Activated CD4-positive, alpha-beta T cell treated with anti-CD3 and anti-CD28 coated beads, Interleukin-10, Interleukin-2, amounts not matched to agents 100 ng/mL and 50 ng/mL, durations not matched to agents 16 hours and 8 hours (primary cell): ENCODE data around the gene TSPO.
A peak's percentile ranks its signal among the peaks of the same experiment; 100 is the strongest.
"Not testable (repeated sequence)": the region's sequence is repeated elsewhere in the genome, so short reads cannot be mapped to it uniquely, and the experiment has no call there.

ENCODE experiments used
- DNase-seq: peaks from one replicate; pipeline ENCODE4 v3.0.0-alpha.2; 2020

TSPO gene

DNA sequence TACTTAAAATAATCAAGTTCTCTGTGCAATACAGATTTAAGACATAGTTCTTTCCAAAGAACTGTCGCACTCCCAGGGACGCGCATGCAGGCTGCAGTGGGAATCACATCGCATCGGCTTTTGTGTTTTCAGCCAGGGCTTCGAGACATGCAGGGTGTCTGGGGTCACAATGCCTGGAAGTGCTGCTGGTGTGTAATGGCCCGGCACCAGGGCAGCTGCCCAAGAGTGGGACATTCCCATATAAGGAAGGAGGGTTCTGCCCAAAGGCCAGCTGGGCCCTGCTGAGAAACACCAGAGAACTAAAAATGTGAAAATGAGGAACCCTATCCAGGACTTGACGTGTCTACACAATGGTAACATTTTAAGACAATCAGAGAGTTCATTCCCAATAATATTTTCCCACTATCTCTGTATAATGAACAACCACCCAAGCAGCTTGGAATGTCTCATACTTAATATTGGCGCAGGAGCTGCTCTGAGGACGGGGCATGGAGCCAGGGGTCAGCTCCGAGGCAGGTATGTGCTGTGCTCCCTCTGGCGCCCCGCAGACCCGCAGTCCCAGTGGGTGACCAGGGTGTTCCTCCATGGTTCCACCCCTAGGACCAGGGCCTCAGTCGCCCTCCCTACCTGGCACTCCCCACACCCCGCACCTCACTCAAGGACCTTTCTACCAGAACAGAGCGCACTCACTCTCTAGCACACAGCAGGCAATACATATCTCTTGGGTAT lies 19.4 kb upstream of the TSPO start:
- DNase-seq, result no peak

DNA sequence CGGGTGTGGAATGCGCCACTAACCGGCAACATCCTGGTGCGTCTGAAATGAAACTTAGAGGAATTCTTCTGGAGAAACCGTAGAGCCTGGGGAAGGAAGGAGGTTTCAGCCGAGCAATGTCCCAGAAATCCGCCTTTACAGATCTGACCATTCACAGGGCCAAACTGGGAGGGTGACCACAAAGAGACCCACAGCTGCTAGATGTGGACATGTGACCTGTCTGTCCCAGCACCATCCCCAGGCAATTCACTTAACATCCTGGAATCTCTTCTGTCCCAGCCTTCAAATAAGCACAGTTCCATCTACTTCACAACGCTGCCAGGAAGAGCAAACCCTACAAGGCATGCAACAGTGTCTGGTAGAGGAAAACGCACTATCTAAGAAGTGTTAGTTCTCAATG lies 18.0 kb upstream of the TSPO start:
- no peak for DNase-seq

DNA sequence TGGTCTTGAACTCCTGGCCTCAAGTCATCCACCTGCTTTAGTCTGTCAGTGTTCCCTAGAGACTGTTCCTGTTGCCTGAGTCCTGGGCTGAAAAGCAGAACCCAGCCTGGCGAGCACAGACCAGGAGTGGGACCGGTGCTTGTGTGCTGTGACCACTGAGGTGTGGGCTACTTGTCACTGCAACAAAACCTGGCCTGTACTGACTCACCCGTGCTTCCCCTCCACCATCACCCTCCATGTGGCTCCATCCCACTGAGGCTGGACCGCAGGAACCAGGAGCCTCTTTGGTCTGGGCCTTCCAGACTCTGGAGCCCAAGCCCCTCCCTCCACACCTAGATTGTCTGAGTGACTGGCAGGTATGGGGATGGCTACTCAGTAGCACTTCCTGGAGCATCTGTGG lies 16.8 kb upstream of the TSPO start:
- DNase-seq, result no peak

DNA sequence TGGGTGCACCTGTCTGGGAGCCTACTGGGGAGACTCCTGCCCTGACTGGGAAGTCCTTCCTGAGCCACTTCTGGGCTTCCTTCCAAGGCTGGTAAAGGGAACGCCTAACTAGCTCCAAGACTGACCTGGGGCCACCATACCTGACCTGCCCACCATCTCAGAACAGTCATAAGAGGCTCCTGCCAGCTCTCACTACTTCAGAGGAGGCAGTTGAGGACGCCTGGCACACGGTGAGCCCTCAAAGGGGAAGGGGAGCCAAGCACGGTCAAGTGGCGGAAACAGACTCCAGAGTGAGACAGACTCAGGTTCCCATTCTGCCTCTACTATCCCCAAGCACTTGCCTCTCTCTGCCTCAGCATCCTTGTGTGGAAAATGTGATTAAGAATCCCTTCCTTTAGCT lies 15.8 kb upstream of the TSPO start:
- DNase-seq, result no peak

DNA sequence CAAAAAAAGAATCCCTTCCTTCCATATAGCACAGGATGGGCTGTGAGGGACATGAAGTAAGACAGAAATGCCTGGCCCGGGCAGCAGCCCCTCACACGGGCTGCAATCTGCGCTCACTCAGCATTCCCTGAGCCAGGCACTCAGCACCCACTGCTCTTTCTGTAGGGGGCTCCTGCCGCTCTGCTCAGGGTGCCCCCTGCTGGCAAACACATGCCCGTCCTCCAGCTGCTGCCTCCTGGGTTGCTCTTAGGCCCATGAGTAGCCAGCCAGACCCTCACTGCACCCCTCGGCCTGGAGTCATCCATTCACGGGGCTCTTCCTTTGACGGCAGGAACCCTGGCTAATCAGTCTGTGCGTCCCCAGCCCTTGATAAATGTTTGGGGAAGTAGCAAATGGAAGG lies 15.1 kb upstream of the TSPO start:
- peak; percentile 45 for DNase-seq

DNA sequence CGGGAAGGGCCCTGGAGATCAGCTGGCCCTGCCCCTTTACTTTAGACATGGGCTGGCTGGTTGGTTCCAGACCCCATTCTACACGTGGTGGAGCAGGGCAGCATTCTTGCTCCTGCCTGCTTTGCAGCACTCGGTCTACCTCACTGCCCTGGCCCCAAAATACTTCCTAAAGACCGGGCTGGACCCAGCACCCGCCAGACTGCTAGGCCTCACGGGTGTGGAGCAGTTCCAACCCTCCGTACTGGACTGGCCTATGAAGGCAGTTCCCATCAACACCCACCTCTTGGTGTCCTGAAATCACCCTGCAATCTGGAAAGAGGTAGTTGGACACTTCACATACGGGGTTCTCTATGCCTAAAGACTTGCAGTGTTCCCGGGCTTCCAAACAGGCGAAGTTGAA lies 14.6 kb upstream of the TSPO start:
- no peak for DNase-seq

DNA sequence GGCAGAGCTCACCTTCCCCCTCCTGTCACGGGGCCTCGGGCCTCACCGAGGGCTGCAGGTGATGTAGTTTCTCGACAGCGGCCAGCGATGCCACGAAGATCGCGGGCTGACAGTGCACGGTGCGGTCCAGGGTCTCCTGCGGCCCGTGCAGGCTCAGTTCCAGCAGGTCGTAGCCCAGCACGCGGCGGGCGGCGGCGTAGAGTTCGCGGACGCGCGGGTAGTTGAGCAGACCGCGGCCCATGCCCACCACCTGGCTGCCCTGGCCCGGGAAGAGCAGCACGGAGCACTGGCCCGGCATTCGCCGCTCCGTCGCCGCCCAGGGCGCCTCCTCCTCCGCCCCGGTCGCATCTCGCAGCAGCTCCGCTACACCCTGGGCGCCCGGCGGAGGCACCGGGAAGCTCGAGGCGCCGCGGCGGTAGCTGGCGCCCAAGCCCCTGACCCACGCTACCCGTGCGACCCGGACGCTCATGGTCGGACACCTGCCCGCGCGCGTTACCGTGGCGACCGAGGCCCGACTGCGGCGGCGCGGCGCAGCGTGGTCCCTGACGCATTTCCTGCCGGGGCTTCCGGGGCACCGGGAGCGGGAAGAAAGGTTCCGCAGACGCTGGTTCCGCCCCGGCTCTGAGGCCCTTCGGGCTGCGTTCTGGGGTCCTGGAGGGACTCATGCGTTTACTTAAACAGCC lies 8.3 kb upstream of the TSPO start, which contains the start of gene MCAT:
Gene MCAT (minus strand): TSS at position 519 of the 683 bp plus-strand sequence. CDS start 50 bp downstream, at position 469.
- DNase-seq, result peak; percentile 89

DNA sequence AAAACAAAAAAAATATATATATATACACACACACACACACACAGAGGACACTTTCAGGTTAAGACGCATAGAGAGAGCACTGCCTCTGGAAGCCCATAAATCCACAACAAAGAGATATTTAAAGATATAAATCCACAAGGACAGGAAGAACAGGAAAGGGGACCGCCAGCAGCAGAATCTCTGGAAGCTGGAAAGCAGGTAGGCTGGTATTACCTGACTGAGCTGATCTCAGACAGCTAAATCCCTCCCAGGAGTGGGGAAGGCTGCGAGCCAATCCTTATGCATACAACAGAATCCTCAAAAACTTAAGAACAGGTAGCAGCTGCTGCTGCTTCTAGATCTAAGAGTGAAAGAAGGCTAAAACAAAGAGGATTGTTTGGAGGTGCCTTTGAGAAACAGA lies 6.4 kb upstream of the TSPO start:
- DNase-seq, result no peak

DNA sequence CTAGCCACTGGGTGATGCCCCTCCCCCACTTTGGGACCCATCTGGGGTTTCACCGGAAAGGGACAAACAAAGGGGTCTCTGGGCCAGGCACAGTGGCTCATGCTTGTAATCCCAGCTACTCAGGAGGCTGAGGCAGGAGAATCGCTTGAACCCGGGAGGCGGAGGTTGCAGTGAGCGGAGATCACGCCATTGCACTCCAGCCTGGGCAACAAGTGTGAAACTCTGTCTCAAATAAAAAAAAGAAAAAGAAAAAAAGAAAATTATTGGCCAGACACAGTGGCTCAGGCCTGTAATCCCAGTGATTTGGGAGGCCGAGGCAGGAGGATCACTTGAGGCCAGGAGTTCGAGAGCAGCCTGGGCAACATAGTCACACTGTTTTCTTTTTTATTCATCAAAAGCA lies 6.0 kb upstream of the TSPO start:
- not testable (repeated sequence) for DNase-seq

DNA sequence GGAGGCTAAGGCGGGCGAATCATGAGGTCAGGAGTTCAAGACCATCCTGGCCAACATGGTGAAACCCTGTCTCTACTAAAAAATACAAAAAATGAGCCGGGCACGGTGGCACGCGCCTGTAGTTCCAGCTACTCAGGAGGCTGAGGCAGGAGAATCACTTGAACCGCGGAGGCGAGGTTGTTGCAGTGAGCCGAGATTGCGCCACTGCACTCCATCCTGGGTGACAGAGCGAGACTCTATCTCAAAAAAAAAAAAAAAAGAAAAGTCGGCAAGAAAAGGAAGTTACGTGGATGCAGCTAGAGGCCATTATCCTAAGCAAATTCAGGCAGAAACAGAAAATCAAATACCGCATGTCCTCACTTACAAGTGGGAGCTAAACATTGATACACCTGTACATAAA lies 5.0 kb upstream of the TSPO start:
- not testable (repeated sequence) for DNase-seq

DNA sequence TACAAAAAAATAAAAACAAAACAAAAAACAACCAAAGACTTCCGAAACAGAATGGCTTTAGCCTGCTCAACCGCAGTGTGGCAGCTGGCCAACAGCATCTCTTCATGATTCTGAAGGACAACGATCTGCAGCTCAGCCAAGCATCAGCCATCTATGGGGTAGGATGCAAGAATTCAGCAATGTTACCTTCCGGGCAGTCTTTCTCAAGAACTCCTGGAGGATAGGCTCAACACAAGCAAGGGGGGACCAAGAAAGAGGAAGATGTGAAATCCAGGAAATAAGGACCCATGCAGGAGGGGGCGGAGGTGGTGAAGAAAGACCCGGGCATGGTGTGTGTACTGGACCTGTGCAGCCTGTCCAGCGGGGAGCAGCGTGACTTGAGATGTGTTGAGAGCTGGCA lies 3.5 kb upstream of the TSPO start:
- no peak for DNase-seq

DNA sequence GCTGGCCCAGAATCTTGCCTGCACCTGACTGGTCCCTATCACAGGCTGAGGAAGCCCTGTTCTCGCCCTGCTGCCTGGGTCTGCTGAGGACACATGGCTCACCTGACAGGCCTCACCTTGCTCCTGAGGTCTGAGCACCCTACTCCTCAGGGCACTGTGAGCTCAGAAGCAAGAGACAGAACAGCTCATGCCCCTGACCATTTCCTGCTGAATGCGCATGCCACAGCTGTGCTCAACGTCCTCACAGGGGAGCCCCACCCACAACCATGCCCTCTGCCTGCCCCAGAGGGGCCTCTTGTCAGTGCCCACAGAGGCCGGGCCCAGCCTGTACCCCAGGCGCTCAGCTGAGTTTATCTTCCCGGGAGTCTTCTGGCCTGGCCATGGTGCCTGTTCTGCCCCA lies 2.8 kb upstream of the TSPO start:
- peak; percentile 23 for DNase-seq

DNA sequence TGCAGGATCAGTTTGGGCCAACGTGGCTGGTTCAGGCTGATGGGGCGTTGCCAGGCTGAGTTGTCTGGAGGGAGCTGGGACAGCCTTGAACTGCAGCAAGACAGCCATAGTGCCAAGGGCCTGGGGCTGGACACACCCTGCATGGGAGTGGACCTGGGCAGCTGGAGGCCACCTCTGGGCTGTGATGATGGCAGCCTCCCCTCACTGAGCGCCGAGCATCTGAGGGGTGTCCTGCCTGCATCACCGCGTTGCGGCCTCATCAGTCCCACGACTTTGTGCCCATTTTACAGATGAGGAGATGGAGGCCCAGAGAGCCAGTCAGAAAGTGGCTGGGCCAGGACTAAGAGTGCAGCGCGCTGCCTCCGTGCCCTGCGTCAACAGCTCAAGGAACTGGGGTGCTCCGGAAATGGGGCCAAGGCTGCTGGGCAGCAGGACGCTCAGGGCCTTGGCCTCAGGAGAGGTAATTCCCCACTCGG lies 590 bp upstream of the TSPO start:
- DNase-seq, result no peak

DNA sequence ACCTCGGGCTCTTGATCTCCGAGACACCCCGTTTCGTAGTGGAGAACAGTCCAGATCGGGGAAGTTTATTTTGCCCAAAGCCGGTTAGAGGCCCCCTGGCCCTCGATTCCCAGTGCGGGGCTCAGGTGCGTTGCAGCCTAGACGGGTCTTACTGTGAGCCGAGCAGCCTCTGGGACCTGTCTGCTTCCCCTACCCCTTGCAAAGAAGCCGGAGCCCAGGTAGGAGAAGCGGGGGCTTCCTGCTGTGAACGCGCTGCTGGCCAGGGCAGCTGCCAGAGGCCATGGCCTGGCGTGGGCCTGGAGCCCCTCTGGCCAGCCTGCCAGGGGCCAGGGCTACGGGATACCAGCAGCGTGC lies 621 bp downstream of the TSPO start:
- no peak for DNase-seq

DNA sequence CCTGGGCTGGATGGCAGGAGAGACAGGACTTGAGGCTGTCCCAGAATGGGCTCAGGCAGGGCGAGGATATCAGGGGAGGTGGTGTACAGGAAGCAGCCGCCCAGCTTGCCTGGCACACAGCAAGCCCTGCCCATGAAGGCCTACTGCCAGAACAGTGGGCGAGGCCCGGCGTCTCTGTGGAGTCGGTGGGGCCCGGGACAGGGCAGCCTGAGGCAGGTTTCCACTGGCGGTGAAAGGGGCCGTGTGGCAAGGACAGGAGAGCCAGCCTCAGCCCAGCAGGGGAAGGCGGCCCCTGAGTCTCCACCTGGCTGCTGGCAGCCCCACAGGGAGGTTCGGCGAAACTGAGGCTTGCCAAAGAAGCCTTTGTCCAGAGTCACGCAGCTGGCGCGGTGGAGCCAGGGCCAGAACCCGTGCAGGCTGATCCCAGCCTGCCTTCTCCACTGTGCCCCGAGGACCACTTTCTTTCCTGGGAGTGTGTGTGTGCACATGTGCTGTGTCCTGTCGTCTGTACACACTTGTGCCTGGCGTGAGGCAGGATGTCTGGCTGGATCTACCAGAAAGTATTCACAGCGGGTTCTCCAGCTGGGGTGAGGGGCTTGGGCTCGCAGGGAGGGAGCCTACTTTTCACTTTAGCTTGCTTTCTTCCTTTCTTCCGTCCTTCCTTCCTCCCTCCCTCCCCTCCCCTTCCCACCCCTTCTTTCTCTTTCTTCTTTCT lies 1.2 kb downstream of the TSPO start:
- DNase-seq, result peak; percentile 73

DNA sequence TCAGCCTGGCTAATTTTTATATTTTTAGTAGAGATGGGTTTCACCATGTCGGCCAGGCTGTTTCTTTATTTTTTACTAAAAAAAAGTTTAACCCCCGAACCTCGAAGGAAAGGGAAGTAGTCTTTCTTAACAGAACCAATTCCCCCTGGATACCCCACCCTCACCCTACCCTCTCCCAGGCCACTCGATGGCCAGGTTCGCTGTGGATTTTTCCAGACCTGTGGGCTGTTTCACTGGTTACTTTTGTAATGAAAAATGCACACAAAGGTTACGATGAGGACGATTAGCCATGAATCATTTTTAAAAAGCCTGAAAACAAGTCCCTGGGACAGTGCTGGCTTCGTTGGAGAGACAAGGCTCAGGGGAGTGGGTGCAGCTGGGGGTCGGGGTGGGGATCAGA lies 2.5 kb downstream of the TSPO start:
- DNase-seq, result no peak

DNA sequence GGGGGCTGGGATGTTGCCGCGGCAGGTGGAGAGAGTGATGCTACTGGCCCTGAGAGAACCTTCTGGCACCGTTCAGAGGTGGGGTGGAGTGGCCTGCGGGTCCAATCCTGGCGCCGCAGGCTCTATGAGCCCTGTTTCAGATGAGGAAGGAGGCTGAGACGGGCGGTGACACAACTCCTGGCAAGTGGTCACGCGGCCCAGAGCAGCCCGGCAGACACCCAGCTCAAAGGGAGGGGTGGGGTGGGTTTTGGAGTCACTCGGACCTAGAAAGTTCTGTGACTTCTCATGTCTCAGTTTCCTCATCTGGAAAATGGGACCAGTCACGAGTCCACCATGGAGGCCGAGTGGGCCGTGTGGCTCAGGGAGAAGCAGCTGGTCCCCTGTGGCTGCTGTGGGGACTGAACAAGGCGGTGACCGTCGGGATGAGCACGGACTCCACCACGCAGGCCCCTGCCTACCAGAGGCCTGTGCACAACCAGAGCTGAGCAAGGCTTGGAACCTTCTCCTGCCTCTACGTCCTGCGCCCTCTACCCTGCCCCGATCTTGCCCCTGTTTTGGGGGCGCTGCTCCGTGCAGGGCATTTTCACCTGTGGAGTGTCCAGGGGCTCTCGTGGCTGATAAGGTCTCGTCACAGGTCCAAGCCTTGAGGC lies 3.7 kb downstream of the TSPO start:
- no peak for DNase-seq

DNA sequence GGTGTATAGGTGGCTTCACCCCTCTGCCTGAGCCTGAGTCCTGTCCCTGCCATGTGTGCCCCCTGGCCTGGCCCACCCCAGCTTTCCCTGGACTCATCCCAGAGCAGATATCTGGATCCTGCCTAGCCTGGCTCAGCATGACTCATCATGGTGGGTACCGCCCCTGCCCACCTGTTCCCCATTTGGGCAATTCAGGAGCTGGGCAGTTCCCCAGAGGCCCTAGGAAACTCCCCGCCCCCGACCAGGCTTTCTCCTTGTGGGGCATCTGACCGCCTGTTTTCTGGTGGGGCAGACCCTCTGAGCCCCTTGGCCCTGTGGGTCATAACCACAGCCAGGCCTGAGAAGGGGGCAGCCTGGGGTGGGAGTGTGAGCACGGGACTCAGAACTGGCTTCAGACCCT lies 4.4 kb downstream of the TSPO start:
- no peak for DNase-seq

DNA sequence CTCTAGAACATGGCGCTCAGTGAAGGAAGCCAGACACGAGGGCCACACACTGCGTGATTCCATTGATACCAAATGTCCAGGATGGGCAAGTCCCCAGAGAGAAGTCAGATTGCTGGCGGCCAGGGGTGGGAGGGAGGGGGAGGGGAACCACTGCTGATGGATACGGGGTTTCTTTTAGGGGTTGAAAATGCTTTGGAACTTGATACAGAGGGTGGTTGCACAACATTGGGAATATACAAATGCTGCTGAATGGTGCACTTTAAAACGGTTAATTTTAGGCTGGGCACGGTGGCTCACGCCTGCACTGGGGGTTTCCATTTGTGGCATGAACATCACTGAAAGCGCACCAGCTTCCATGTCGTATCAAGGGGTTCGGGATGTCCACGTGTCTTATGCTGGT lies 5.1 kb downstream of the TSPO start:
- DNase-seq, result no peak

DNA sequence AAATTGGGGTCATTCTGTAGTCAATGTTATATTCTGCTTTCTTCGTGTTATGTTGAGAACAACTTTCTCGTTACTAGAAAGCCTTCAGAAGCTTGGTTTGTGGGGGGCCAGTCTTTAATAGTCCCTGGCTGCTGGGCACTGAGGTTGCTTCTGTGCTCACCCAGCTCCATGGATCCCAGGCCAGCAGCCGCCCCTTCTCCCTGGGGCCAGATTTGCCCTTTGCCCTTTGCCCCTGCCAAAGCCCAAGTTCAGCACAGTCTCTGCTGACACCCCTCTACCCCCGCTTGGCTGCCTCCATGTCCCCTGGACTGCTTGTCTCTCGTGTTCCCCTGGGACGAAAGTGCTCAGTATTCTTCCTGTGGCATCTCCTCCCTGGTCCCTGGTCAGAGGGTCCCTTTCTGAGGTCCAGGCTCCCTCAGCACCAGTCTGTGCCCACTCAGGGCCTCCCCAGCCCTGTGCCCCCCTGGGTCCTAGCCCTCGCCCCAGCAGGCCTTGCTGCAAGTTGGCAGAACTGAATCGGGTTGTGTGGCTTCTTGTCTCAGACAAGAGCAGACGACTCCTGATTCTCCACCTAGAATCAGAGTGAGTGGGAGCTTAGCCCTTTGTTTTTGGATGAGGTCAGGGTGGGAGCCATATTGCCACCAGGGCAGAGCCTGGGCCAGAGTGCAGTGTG lies 6.7 kb downstream of the TSPO start:
- DNase-seq, result no peak

DNA sequence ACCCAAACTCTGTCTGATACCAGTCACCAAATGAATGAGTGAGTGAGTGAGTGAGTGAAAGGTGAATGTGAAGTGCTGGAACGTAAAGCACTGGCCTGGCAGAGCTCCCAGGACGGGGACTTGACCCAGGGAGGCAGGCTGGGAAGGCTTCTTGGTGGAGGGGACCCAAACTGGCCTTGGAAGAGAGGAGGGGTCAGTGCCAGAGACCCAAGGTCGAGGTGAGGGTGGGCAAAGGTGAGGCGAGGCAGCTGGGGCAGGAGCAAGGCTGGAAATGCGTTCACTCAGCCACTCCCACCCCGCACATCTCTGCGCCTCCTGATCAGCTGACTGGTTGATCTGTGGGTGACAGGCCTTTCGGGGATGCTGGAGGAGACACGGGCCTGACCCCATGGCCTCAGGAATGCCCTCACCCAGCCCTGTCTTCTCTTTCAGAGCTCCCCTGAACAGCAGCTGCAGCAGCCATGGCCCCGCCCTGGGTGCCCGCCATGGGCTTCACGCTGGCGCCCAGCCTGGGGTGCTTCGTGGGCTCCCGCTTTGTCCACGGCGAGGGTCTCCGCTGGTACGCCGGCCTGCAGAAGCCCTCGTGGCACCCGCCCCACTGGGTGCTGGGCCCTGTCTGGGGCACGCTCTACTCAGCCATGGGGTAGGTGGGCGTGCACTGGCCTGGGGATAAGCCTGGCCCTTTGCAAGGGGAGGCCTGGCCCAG lies 7.6 kb downstream of the TSPO start:
- no peak for DNase-seq

DNA sequence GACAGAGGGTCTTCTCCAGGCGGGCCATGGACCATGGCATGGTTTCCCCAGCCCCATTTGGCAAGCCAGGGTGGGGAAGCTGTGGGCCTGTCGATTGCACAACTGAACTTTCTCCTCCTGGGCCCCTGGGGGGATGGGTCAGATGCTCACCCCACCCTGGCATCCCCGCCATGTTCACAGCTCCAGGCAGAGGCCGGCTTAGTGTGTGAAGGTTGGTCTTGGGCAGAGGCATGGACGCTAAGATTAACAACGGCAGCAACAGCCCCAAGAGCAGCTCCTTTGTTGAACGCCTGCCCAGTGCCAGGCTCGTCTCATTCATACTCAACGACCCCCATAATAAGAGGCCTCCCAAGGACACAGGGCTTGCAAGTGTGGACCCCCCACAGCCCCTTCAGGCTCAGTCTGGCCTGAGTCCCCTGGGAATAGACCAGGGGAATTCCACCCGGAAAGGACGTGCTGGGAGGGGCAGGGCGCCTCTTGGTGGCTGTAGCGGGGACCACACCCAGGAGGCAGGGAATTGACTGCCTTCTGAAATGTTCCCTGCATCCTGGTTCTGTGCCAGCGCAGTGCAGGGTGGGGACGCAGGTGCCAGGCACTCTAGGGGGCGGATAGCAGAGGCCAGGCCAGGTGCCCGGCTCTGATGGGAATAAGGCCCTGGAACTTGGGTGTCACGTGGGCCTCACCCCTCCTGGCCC lies 8.3 kb downstream of the TSPO start:
- DNase-seq, result no peak
